Measurements from ENCODE around the gene IGLON5. TPM values are rescaled to one million over a fixed set of nuclear protein-coding genes. Genes with fewer than 3 reads are reported as not detected.

Gene IGLON5
- polyA plus RNA-seq, 1 donor: 3.1 TPM

DNA sequence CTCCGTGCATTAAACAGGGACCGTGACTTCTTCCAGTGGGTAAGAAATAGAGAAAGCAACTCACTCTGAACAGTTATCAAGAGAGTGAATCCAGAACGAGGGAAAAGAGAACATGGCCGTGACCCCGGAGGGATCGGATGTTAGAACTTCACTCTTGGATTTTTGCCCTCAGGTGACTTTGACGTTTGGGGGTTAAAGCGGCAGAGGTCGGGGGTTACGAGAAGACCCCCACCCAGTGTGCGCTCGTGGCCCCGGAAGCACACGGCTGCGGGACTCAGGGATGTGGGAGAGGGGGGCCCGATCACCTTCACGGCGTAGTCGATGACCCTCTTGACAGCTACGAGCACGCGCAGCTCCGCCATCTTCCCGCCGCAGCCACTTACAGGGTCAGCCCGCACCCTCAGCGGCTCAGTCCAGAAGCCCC lies 54.5 kb downstream of the IGLON5 start, which contains the start of gene ETFB:
Gene ETFB (minus strand): TSS at position 424 of the 424 bp plus-strand sequence. CDS start 62 bp downstream, at position 362.
- no CpG with 5 or more reads among the region's 27 CpGs for WGBS (ENCODE audit: insufficient coverage, low lambda C conversion rate)
- Histone ChIP-seq H3K27ac (ENCODE audit: low read length) (peak within 1 kb of the TSS; percentile 98), H3K27me3 (ENCODE audit: control insufficient read depth, insufficient read depth, low read length) (no peaks in the 10 kb centered on the region), H3K4me3 (ENCODE audit: low read length) (peak within 1 kb of the TSS; percentile 88), H3K36me3 (ENCODE audit: control insufficient read depth, insufficient read depth, low read length) (no peaks in the 10 kb centered on the region), H3K9me3 (ENCODE audit: control insufficient read depth, low read depth, low read length) (no peaks in the 10 kb centered on the region), H3K4me1 (ENCODE audit: control insufficient read depth, insufficient read depth, low read length) (peaks cover 41% of the 10 kb centered on the region)
- no peak for DNase-seq

DNA sequence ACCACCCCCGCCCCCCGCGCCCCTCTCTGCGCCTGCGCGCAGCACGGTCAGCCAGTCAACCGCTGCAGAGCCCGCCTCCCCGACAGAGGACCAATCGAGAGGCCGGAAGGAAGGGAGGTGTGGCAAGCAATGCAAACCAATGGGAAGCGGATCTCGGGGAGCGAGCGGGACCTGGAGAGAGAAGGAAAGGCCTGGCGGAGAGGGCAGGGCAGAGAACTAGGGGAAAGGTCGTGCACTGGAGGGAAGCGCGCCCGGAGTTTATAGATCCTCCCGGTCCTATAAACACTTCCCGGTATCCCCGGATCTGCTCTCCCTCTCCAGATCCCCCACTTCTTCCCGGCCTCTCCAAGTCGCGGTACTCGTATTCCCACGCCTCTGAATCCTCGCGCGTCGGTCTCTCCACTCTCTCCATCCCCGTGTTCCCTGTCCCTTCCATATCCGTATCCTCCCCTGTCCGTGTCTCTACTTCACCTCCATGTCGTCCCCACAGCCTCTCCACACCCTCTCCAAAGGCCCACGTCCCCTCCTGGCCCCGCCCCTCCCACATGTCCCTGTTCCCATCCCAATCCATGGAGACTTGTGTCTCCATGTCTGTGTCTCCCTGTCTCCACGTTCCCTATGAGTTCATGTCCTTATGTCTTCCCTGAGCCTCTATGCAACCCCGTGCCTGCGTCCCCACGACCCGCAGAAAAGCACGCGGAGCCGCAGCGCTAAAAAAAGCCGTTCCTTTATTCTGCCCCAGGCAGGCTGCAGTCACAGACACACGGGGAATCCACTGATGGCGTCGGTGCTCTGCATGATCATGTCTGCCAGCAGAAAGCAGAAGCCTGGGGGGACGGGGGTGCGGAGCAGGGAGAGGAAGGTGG lies 55.2 kb downstream of the IGLON5 start:
- Histone ChIP-seq H3K9me3 (ENCODE audit: control insufficient read depth, low read depth, low read length) (no peaks in the 10 kb centered on the region), H3K4me3 (ENCODE audit: low read length) (peak overlapping the region; percentile 88), H3K4me1 (ENCODE audit: control insufficient read depth, insufficient read depth, low read length) (peaks cover 36% of the 10 kb centered on the region), H3K27ac (ENCODE audit: low read length) (peak overlapping the region; percentile 98), H3K27me3 (ENCODE audit: control insufficient read depth, insufficient read depth, low read length) (no peaks in the 10 kb centered on the region), H3K36me3 (ENCODE audit: control insufficient read depth, insufficient read depth, low read length) (no peaks in the 10 kb centered on the region)
- DNase-seq: peak; percentile 99
- 0% methylated on average over 1 of the region's 54 CpGs for WGBS (ENCODE audit: insufficient coverage, low lambda C conversion rate)

DNA sequence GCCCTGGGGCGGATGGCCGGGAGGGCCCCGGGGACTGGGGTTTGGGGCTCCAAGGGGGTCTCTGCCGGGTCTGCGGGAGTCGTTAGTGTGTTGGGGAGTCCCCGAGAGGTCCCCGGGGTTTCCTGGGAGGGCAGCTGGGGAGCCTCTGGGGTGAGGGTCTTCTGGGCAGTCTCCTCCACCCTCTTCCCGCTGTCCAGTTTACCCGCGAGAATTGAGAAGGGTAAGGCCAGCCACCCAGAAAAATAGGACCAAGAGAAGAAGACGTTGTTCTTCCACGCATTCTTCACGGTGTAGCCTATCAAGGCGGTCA lies 55.8 kb downstream of the IGLON5 start:
- H3K9me3 ChIP-seq (ENCODE audit: control insufficient read depth, low read depth, low read length): no peaks in the 10 kb centered on the region
- H3K27me3 ChIP-seq (ENCODE audit: control insufficient read depth, insufficient read depth, low read length): no peaks in the 10 kb centered on the region
- peak overlapping the region; percentile 98 for H3K27ac ChIP-seq (ENCODE audit: low read length)
- H3K4me1 ChIP-seq (ENCODE audit: control insufficient read depth, insufficient read depth, low read length): peaks cover 31% of the 10 kb centered on the region
- DNase-seq: no peak
- no peaks in the 10 kb centered on the region for H3K36me3 ChIP-seq (ENCODE audit: control insufficient read depth, insufficient read depth, low read length)
- WGBS (ENCODE audit: insufficient coverage, low lambda C conversion rate): no CpG with 5 or more reads among the region's 15 CpGs
- peak overlapping the region; percentile 62 for H3K4me3 ChIP-seq (ENCODE audit: low read length)

DNA sequence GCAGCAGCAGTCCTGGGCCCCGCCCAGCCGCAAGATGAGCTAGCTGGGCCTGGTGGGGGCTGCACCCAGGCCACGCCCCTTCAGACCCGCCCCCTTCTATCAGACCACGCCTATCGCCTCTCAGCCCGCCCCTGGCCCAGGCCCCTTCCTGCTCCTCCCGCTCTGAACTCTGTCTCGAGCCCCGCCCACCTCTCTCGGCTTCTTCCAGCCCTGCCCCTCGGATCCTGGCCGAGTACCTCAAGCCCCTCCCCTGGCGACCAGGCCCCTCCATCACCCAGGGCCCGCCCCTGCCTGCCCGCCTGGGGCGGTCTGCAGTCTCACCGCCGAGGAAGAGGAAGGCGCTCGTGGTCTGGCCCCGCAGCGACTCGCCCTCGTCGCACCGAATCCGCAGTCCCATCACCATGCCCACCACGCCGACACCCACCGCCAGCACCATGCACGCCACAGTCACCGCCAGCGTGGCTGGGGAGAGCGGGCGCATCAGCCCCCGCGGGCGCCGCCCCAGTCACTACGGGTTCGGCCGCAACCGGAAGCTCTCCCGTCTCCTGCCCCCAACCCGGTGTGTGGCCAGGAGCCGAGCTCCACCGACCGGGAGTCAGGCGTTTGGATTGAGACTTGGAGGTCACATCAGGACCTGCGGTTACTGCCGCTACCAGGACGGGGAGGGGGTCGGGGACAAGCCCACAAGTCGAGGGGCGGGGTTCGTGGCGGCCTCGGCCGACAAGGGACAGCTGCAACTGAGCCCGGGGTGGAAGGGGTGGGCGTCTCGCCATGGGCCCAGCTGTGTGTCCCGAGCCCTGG lies 56.3 kb downstream of the IGLON5 start:
- H3K4me3 ChIP-seq (ENCODE audit: low read length): peak overlapping the region; percentile 62
- no CpG with 5 or more reads among the region's 64 CpGs for WGBS (ENCODE audit: insufficient coverage, low lambda C conversion rate)
- peaks cover 25% of the 10 kb centered on the region for H3K4me1 ChIP-seq (ENCODE audit: control insufficient read depth, insufficient read depth, low read length)
- H3K9me3 ChIP-seq (ENCODE audit: control insufficient read depth, low read depth, low read length): no peaks in the 10 kb centered on the region
- H3K36me3 ChIP-seq (ENCODE audit: control insufficient read depth, insufficient read depth, low read length): no peaks in the 10 kb centered on the region
- DNase-seq: peak; percentile 99 to 100
- no peaks in the 10 kb centered on the region for H3K27me3 ChIP-seq (ENCODE audit: control insufficient read depth, insufficient read depth, low read length)
- peak overlapping the region; percentile 98 for H3K27ac ChIP-seq (ENCODE audit: low read length)

DNA sequence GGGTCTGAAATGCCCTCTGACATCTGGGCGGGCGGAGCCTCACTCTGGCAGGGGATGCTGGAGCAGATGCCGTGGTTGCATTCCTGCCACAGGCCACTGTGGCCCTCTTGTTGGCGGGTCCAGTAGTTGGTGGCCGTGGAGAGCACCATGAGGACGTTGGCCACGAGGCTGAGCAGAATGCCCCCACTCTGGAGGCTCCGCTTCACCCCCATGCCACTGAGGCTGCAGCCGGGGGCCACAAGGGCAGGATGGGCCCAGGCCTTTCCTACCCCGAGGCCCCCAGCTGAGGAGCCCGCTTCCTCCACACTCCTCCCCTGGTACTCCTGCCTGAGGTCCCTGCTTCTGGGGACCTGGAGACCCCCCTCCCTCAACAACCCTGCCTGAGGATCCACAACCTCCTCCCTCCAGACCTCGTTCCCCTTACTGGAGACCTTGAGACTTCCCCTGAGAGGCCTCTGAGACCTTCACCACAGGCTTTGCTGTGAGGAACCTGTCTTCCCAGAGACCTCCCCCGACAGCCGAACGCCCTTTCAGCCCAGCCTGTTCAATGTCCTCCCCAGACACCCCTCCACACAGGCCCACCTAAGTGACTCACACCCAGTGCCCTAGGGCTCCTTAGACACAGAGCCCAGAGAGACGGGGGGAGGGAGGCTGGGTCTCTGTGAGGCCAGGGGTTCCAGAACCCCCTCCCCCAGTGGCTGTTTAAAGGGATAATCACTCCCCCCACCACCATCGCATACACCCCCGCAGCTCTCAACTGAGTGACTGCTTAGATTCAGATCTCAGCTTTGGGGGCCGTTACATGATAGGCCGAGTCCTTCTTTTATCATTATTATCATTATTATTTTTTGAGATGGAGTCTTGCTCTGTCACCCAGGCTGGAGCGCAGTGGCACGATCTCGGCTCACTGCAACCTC lies 57.2 kb downstream of the IGLON5 start, which contains the start of gene CLDND2:
Gene CLDND2 (minus strand): TSS at position 638 of the 917 bp plus-strand sequence. CDS start 426 bp downstream, at position 212.
- H3K27ac ChIP-seq (ENCODE audit: low read length): peak within 1 kb of the TSS; percentile 78
- no peaks in the 10 kb centered on the region for H3K36me3 ChIP-seq (ENCODE audit: control insufficient read depth, insufficient read depth, low read length)
- no CpG with 5 or more reads among the region's 23 CpGs for WGBS (ENCODE audit: insufficient coverage, low lambda C conversion rate)
- peak within 1 kb of the TSS; percentile 62 for H3K4me3 ChIP-seq (ENCODE audit: low read length)
- peak in 1 of 2 donors; percentile 21 for DNase-seq
- peaks cover 17% of the 10 kb centered on the region for H3K4me1 ChIP-seq (ENCODE audit: control insufficient read depth, insufficient read depth, low read length)
- H3K9me3 ChIP-seq (ENCODE audit: control insufficient read depth, low read depth, low read length): no peaks in the 10 kb centered on the region
- no peaks in the 10 kb centered on the region for H3K27me3 ChIP-seq (ENCODE audit: control insufficient read depth, insufficient read depth, low read length)

DNA sequence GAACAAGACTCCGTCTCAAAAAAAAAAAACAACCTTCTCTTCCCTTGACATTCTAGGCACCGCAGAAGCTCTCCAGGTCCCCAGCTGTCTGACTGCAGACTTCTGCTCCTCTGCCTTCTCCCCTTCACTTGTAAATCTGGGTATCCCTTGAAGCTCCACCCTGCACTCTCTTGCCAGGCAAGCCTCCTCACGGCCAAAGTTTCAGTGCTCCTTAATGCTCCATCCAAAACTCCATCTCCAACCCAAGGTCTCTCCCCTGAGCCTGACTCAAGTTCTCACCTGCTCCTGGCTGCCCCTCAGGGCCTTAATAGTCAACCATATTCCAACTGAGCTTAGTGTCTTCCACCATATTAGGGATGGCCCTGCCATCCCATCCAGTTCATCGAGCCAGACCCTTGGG lies 58.8 kb downstream of the IGLON5 start:
- Histone ChIP-seq H3K4me3 (ENCODE audit: low read length) (no peak overlapping the region), H3K4me1 (ENCODE audit: control insufficient read depth, insufficient read depth, low read length) (peaks cover 7% of the 10 kb centered on the region), H3K27ac (ENCODE audit: low read length) (no peak overlapping the region), H3K9me3 (ENCODE audit: control insufficient read depth, low read depth, low read length) (no peaks in the 10 kb centered on the region), H3K36me3 (ENCODE audit: control insufficient read depth, insufficient read depth, low read length) (no peaks in the 10 kb centered on the region), H3K27me3 (ENCODE audit: control insufficient read depth, insufficient read depth, low read length) (no peaks in the 10 kb centered on the region)
- no CpG with 5 or more reads among the region's 4 CpGs for WGBS (ENCODE audit: insufficient coverage, low lambda C conversion rate)
- no peak for DNase-seq

DNA sequence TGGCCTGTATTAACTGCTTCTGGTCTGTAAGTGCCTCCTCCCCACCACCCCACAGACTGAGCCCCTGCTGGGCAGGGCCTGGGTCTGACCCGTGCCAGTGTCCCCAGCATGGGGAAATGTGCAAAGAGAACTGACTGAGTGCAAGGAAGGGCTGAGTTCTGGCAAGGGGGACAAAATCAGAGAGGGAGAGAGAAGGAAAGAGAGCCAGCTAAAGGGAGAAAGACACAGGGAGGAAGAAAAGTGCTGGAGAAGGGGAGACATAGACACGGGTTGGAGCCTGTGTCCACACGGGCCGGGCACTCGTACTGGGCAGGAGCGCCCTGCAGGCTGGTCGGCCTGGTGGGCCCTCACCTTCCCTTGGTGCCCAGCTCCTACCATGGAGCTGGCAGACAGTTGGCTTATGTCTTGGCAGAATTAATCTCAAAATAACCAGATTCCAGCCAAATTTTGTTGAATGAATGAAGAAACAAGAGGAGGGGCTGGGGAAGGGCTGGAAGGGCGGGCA lies 59.8 kb downstream of the IGLON5 start:
- Histone ChIP-seq H3K27ac (ENCODE audit: low read length) (no peak overlapping the region), H3K27me3 (ENCODE audit: control insufficient read depth, insufficient read depth, low read length) (no peaks in the 10 kb centered on the region), H3K4me3 (ENCODE audit: low read length) (no peak overlapping the region), H3K9me3 (ENCODE audit: control insufficient read depth, low read depth, low read length) (no peaks in the 10 kb centered on the region), H3K4me1 (ENCODE audit: control insufficient read depth, insufficient read depth, low read length) (peaks cover 7% of the 10 kb centered on the region), H3K36me3 (ENCODE audit: control insufficient read depth, insufficient read depth, low read length) (no peaks in the 10 kb centered on the region)
- no CpG with 5 or more reads among the region's 8 CpGs for whole genome bisulfite sequencing (ENCODE audit: insufficient coverage, low lambda C conversion rate)
- no peak for DNase-seq

DNA sequence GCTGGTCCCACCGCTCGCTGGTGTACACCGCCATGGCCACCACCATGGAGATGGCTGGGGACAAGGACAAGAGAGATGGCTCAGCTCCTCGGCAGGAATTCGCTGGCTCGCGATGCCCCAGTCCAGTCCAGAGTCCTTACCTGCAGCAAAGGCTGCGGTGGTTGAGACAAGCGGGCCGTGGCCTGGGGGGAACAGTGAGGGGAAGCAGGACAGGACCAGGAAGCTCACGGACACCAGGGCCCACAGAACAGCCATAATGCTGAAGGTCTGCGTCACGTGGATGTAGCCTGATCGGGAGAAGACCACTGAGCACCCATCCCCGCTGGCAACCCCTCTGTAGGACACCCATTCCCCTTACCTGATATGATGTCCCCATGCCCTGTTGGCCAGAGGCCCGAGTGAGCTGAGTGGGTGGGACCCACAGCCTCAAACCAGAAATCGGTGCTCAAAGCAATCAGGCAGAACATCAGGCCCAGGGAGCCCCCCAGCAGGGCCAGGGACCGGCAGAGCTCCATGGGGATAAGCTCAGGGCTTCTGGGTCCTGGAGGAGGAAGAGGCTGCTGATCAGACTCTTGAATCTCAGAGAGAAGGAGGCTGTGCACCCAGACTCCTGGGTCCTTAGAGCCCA lies 60.7 kb downstream of the IGLON5 start:
- no peak overlapping the region for H3K27ac ChIP-seq (ENCODE audit: low read length)
- WGBS (ENCODE audit: insufficient coverage, low lambda C conversion rate): no CpG with 5 or more reads among the region's 18 CpGs
- H3K4me3 ChIP-seq (ENCODE audit: low read length): no peak overlapping the region

DNA sequence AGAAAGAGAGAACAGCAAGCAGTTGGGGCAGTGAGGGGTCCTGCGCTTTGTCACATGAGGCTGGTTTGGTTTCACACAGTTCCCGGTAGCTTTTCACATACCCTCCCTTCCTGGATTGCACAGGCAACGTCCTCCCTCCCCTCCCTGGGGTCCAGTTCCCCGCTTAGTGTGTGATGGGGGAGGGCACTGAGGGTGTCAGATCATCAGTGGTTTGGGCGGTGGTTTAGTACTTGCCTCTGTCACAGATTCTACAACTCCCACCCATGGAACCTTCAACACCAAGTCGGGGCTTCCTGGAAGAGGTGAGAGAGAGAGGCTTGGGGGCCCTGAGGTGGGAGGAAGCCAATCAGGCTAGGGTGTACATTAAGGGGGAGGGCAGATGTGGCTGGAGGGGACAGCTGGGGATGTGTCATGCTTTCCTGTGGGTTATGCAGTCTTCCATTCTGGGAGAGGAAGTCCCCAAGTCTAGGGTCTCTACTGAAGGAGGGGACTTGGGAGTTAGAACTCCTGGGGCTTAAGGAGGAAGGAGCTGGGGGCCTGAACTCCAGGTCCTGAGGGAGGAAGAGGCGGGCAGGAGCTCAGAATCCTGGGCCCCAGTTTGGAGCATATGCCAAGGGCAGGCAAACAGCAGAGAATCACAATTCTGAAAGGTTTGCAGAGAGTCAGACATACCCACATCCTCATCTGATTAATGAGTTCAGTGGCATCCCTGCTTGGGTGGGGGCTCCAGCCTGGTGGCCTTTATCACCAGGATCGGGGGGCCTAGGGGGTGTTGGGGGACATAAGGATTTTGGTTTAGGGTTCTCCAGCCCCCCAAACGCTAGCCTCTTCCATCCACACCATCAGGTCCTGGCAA lies 61.4 kb downstream of the IGLON5 start, which contains the start of gene NKG7:
Gene NKG7 (minus strand): TSS at position 6 of the 856 bp plus-strand sequence. CDS start 119 bp downstream, outside the sequence.
- H3K27ac ChIP-seq (ENCODE audit: low read length): no peak within 1 kb of the TSS
- peaks cover 7% of the 10 kb centered on the region for H3K4me1 ChIP-seq (ENCODE audit: control insufficient read depth, insufficient read depth, low read length)
- peak in 1 of 2 donors; percentile 17 for DNase-seq
- no CpG with 5 or more reads among the region's 9 CpGs for WGBS (ENCODE audit: insufficient coverage, low lambda C conversion rate)
- no peak within 1 kb of the TSS for H3K4me3 ChIP-seq (ENCODE audit: low read length)
- H3K36me3 ChIP-seq (ENCODE audit: control insufficient read depth, insufficient read depth, low read length): no peaks in the 10 kb centered on the region
- no peaks in the 10 kb centered on the region for H3K27me3 ChIP-seq (ENCODE audit: control insufficient read depth, insufficient read depth, low read length)
- no peaks in the 10 kb centered on the region for H3K9me3 ChIP-seq (ENCODE audit: control insufficient read depth, low read depth, low read length)

More for the DNA sequence above, 60.7 kb downstream of the IGLON5 start:
- Histone ChIP-seq H3K36me3 (ENCODE audit: control insufficient read depth, insufficient read depth, low read length) (no peaks in the 10 kb centered on the region), H3K27me3 (ENCODE audit: control insufficient read depth, insufficient read depth, low read length) (no peaks in the 10 kb centered on the region), H3K4me1 (ENCODE audit: control insufficient read depth, insufficient read depth, low read length) (peaks cover 7% of the 10 kb centered on the region), H3K9me3 (ENCODE audit: control insufficient read depth, low read depth, low read length) (no peaks in the 10 kb centered on the region)
- DNase-seq: no peak
